Transverse colon (tissue), 4 donors: Measurements from ENCODE around the gene SF3A1. TPM values are rescaled to one million over a fixed set of nuclear protein-coding genes. Genes with fewer than 3 reads are reported as not detected.

Experiments used
- DNase-seq: peaks from one replicate; pipeline ENCODE4 v3.0.0-alpha.2; 2019
- H3K27ac ChIP-seq, 4 donors: fragments of 200-600 bp; sonication (generic); 2 replicates each; pipeline ENCODE4 v1.5.1; 2016 to 2018; ENCODE audit warnings: inconsistent platforms in 4 of 4
- H3K27me3 ChIP-seq: fragments of 200-600 bp; sonication (generic); 2 replicates; pipeline ENCODE4 v1.5.1; 2017; ENCODE audit warnings: inconsistent platforms
- H3K36me3 ChIP-seq, 4 donors: fragments of 200-600 bp; sonication (generic); 2 replicates each; pipeline ENCODE4 v1.5.1; 2017 to 2019; ENCODE audit warnings: inconsistent platforms in 4 of 4
- H3K4me1 ChIP-seq, 4 donors: fragments of 200-600 bp; sonication (generic); 2 replicates each; pipeline ENCODE4 v1.5.1; 2017 to 2020; ENCODE audit warnings: inconsistent platforms in 4 of 4
- H3K4me3 ChIP-seq, 4 donors: fragments of 200-600 bp; sonication (generic); 1 replicate in 1 of 4; 2 replicates in 3 of 4; pipeline versions ENCODE4 v1.5.1 to v1.6.1; 2017 to 2019; ENCODE audit warnings: inconsistent platforms in 4 of 4
- H3K9me3 ChIP-seq, 2 donors: fragments of 200-600 bp; sonication (generic); 2 replicates each; pipeline ENCODE4 v1.5.1; 2017 to 2019; ENCODE audit warnings: inconsistent platforms in 2 of 2
- CTCF ChIP-seq, 5 experiments: fragments of 200-600 bp in 3 of 5; fragments of 450-650 bp in 2 of 5; sonication (generic) in 3 of 5; IDR thresholded peaks; 1 replicate in 2 of 5; 2 replicates in 3 of 5; pipeline ENCODE4 v1.5.1; 2016 to 2017; ENCODE audit warnings: antibody characterized with exemption in 5 of 5, inconsistent platforms in 3 of 5, mild to moderate bottlenecking in 2 of 5, moderate library complexity in 1 of 5
- EP300 ChIP-seq: sonication (generic); formaldehyde crosslinking; IDR thresholded peaks from one replicate; pipeline ENCODE4 v1.6.1; 2017; ENCODE audit warnings: antibody characterized with exemption, low read depth
- POLR2A ChIP-seq: fragments of 450-650 bp; IDR thresholded peaks from one replicate; pipeline ENCODE4 v1.6.1; 2016; ENCODE audit warnings: antibody characterized with exemption, mild to moderate bottlenecking, moderate library complexity
- POLR2AphosphoS5 ChIP-seq, 3 donors: sonication (generic); formaldehyde crosslinking; IDR thresholded peaks; one replicate each; pipeline ENCODE4 v1.6.1; 2016; ENCODE audit warnings: antibody characterized with exemption in 3 of 3
- WGBS, 2 donors: methylation state at CpG; one replicate each; pipeline ENCODE4 v1.1.5; 2018; ENCODE audit warnings: low coverage in 1 of 2; 5-methylcytosine and 5-hydroxymethylcytosine counted together
- in situ Hi-C, 4 donors: fragments of 200-750 bp; cut with MboI; loops; one replicate each; pipeline versions ENCODE4 v1.15.0 to v1.15.1; 2017; ENCODE audit warnings: low sequenced_read_pairs in 3 of 4, low pct_ligation_motif_present in 1 of 4, low pct_unique_long_range_greater_than_20kb in 1 of 4
- intact Hi-C: fragments of 100-400 bp; cut with DNase I; formaldehyde crosslinking; loops from one replicate; pipeline ENCODE4 v1.15.1; 2023; ENCODE audit warnings: low total_unique reads
- total RNA-seq, 4 donors: library from RNA; depleted of rRNA; stranded (reverse); fragments of >200 nt; gene quantifications; one replicate each; pipeline ENCODE4 v1.1.0, GENCODE V29; 2016

SF3A1 gene
- total RNA-seq, 4 donors from 2014 or later, result 73.2 to 664 (median 99.3) TPM

DNA sequence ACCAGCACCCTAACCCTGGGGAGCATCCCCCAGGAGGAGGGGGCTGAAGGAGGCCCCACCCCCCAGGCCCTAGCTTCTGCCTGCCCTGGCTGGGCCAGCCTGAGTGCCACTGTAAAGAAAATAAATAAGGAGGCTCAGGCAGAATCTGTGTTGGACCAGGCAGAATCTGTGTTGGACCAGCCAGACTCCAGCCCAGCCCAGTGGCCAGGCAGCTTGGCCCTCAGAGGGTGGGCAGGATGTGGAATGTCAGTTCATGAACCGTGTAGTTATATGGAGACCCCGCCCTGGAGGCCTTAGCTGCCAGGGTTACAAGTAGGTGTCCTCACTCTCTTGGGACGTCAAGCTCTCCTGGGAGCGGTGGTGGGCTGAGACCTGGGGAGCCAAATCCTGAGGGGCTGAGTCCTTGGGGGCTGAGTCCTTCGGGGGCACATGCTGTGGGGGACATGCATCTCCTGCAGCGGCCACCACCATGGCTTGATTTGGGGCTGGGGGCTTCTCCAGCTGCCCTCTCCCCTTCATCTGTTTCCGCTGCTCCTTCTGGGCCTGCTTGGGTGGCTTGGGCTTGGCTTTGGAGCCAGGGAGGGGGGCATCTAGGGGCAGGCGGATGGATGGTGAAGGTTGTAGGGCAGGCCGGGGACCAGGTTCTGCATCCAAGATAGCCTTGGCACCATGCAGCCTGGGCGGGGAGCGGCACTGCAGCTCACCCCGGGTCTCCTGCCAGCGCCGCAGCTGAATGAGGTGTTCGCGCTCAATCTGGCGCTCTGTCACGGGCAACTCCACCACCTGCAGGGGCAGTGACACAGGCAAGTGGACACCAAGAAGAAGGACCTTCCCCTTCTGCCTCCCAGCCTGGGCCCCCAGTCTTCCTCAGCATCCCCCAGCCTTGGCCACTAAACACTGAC, 64.4 kb downstream of the SF3A1 start:
- in situ Hi-C loops, result loop anchor here in 1 of 4 donors (25.0 kb wide), 1 partner anchor 95 kb away; the partner anchor contains the start of genes RNF215 and SEC14L2
- intact Hi-C loops, result no loop called here
- Histone ChIP-seq H3K4me3 (no peak overlapping the region), H3K36me3 (peaks cover 0 to 35% (median 19%) of the 10 kb centered on the region in 4 donors), H3K9me3 (no peaks in the 10 kb centered on the region), H3K27ac (peak overlapping the region; percentile 89 to 93 (median 90)), H3K4me1 (peaks cover 27 to 37% (median 34%) of the 10 kb centered on the region in 4 donors), H3K27me3 (no peaks in the 10 kb centered on the region)
- 90% methylated on average over 17 of the region's 18 CpGs; no CpG with 5 or more reads in 1 of the 2 donors for WGBS, 2 donors
- no peak for DNase-seq
- no peak for TF ChIP-seq POLR2A
- TF ChIP-seq POLR2AphosphoS5 (IDR thresholded peaks at IDR 0.05), result no peak
- TF ChIP-seq EP300, result no peak
- TF ChIP-seq CTCF (IDR thresholded peaks at IDR 0.05), result no peak

GRCh38 chr22:30291058-30291892, 65.4 kb downstream of the SF3A1 start:
- Histone ChIP-seq H3K27me3 (no peaks in the 10 kb centered on the region), H3K9me3 (no peaks in the 10 kb centered on the region), H3K36me3 (peaks cover 0 to 35% (median 15%) of the 10 kb centered on the region in 4 donors), H3K4me3 (no peak overlapping the region), H3K4me1 (peaks cover 27 to 41% (median 34%) of the 10 kb centered on the region in 4 donors), H3K27ac (peak overlapping the region; percentile 89 to 93 (median 90))
- 74% methylated on average over 12 of the region's 13 CpGs; no CpG with 5 or more reads in 1 of the 2 donors for WGBS, 2 donors
- DNase-seq, result peak; percentile 74
- peak; percentile 95 for TF ChIP-seq EP300
- TF ChIP-seq CTCF (IDR thresholded peaks at IDR 0.05), result no peak
- TF ChIP-seq POLR2AphosphoS5 (IDR thresholded peaks at IDR 0.05), result peak; percentile 81 to 89 (median 86)
- TF ChIP-seq POLR2A, result no peak
- in situ Hi-C loops (loop anchor here in 1 of 4 donors (25.0 kb wide), 1 partner anchor 96 kb away; the partner anchor contains the start of genes RNF215 and SEC14L2), intact Hi-C loops (no loop called here)

DNA sequence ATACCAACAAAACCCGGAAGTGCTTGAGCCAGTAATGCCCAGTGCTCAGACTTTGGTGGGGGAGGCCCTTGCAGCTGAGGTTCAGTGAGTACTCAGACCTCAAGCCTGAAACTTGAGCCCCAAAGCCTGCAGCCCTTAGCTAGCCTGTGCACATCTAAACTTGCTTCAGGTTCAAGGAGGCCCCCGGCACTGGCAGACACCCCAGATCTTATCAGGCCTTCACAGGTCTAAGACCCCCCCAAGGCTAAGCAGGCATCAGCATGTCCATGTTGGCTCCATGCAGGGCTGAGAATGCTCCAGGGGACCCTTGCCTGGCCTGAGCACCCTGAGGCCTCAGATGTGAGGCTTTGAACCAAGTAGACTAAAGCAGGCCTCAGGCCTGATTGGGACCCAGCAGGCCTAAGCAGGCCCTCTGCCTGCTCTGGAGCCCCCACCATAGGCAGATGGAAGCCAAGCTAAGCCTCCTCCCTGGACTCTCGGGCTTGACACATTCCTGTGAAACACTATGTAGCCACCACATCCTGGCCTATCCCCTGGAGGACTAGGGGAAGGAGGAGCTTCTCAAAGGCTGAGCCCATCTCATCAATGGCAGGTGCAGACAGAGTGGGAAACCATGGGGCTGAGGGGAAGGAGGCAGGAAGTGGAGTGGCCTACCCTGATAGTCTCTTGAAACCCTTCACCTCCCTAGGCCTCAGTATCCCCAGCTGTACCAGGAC, 66.2 kb downstream of the SF3A1 start:
- no peaks in the 10 kb centered on the region for H3K27me3 ChIP-seq
- 80% methylated on average over 1 of the region's 3 CpGs; no CpG with 5 or more reads in 1 of the 2 donors for WGBS, 2 donors
- H3K27ac ChIP-seq, result peak overlapping the region; percentile 89 to 93 (median 90)
- H3K4me1 ChIP-seq, result peaks cover 27 to 41% (median 34%) of the 10 kb centered on the region in 4 donors
- TF ChIP-seq POLR2A (no peak), EP300 (no peak), CTCF (IDR thresholded peaks at IDR 0.05) (no peak), POLR2AphosphoS5 (IDR thresholded peaks at IDR 0.05) (no peak)
- H3K4me3 ChIP-seq, result peak overlapping the region in 1 of 4 donors; percentile 80
- in situ Hi-C loops (loop anchor here in 1 of 4 donors (25.0 kb wide), 1 partner anchor 97 kb away; the partner anchor contains the start of genes RNF215 and SEC14L2), intact Hi-C loops (no loop called here)
- H3K36me3 ChIP-seq, result peaks cover 0 to 33% (median 15%) of the 10 kb centered on the region in 4 donors
- no peaks in the 10 kb centered on the region for H3K9me3 ChIP-seq
- DNase-seq, result no peak
